Trophoblast cell (in vitro differentiated cells and primary cell): ENCODE results near the gene UPK2.
"Not testable (repeated sequence)": the region's sequence is repeated elsewhere in the genome, so short reads cannot be mapped to it uniquely, and the experiment has no call there.

Source experiments
- DNase-seq, 2 donors: peaks; one replicate each; pipeline ENCODE4 v3.0.0-alpha.2; 2016
- H2AFZ ChIP-seq: 2 replicates; pipeline ENCODE4 v1.6.1; 2013; ENCODE audit warnings: low read length, moderate library complexity, mild to moderate bottlenecking; ENCODE audit not compliant: insufficient read depth, poor library complexity
- H2AK5ac ChIP-seq: 2 replicates; pipeline ENCODE4 v1.6.1; 2013; ENCODE audit warnings: mild to moderate bottlenecking, low read length
- H2BK120ac ChIP-seq: 2 replicates; pipeline ENCODE4 v1.6.1; 2013; ENCODE audit warnings: low read length, mild to moderate bottlenecking, moderate library complexity; ENCODE audit not compliant: insufficient read depth, poor library complexity
- H2BK12ac ChIP-seq: 2 replicates; pipeline ENCODE4 v1.6.1; 2013; ENCODE audit warnings: mild to moderate bottlenecking, low read length, moderate library complexity
- H2BK5ac ChIP-seq: 2 replicates; pipeline ENCODE4 v1.6.1; 2013; ENCODE audit warnings: low read length, low read depth, moderate library complexity, mild to moderate bottlenecking; ENCODE audit not compliant: poor library complexity
- H3K14ac ChIP-seq: 2 replicates; pipeline ENCODE4 v1.6.1; 2013; ENCODE audit warnings: mild to moderate bottlenecking, low read length
- H3K18ac ChIP-seq: 2 replicates; pipeline ENCODE4 v1.6.1; 2013; ENCODE audit warnings: mild to moderate bottlenecking, low read length
- H3K23ac ChIP-seq: 2 replicates; pipeline ENCODE4 v1.6.1; 2013; ENCODE audit warnings: low read length
- H3K27ac ChIP-seq: 2 replicates; pipeline ENCODE4 v1.5.1; 2013; ENCODE audit warnings: low read depth, mild to moderate bottlenecking, inconsistent platforms, low read length, moderate library complexity
- H3K27me3 ChIP-seq: 2 replicates; pipeline ENCODE4 v1.6.1; 2013; ENCODE audit warnings: inconsistent platforms, mild to moderate bottlenecking, low read length, moderate library complexity; ENCODE audit not compliant: insufficient read depth
- H3K36me3 ChIP-seq, 2 experiments: 1 replicate in 1 of 2; 2 replicates in 1 of 2; pipeline ENCODE4 v1.6.1; 2013; ENCODE audit warnings: low read length in 2 of 2, mild to moderate bottlenecking in 2 of 2, moderate library complexity in 1 of 2; ENCODE audit not compliant: insufficient read depth in 2 of 2, control insufficient read depth in 1 of 2
- H3K4ac ChIP-seq: 2 replicates; pipeline ENCODE4 v1.6.1; 2013; ENCODE audit warnings: low read depth, mild to moderate bottlenecking, low read length, moderate library complexity
- H3K4me1 ChIP-seq, 2 experiments: 1 replicate in 1 of 2; 2 replicates in 1 of 2; pipeline ENCODE4 v1.6.1; 2013; ENCODE audit warnings: low read length in 2 of 2, mild to moderate bottlenecking in 2 of 2, moderate library complexity in 1 of 2; ENCODE audit not compliant: insufficient read depth in 2 of 2, control insufficient read depth in 1 of 2
- H3K4me2 ChIP-seq: 2 replicates; pipeline ENCODE4 v1.6.1; 2013; ENCODE audit warnings: inconsistent platforms, mild to moderate bottlenecking, low read length, moderate library complexity
- H3K4me3 ChIP-seq: 2 replicates; pipeline ENCODE4 v1.5.1; 2013; ENCODE audit warnings: mild to moderate bottlenecking, low read depth, low read length, inconsistent platforms
- H3K79me1 ChIP-seq: one replicate; pipeline ENCODE4 v1.6.1; 2013; ENCODE audit warnings: low read length
- H3K79me2 ChIP-seq: 2 replicates; pipeline ENCODE4 v1.6.1; 2013; ENCODE audit warnings: low read length, mild to moderate bottlenecking; ENCODE audit not compliant: control insufficient read depth, insufficient read depth, poor library complexity
- H3K9ac ChIP-seq: 2 replicates; pipeline ENCODE4 v1.6.1; 2013; ENCODE audit warnings: mild to moderate bottlenecking, low read length
- H3K9me3 ChIP-seq: 2 replicates; pipeline ENCODE4 v1.6.1; 2013; ENCODE audit warnings: low read depth, mild to moderate bottlenecking, control low read depth, inconsistent platforms, low read length; ENCODE audit not compliant: insufficient read depth
- H4K12ac ChIP-seq: 2 replicates; pipeline ENCODE4 v1.6.1; 2013; ENCODE audit warnings: low read depth, mild to moderate bottlenecking, low read length, moderate library complexity
- H4K8ac ChIP-seq: 2 replicates; pipeline ENCODE4 v1.6.1; 2013; ENCODE audit warnings: low read depth, mild to moderate bottlenecking, low read length, moderate library complexity
- H4K91ac ChIP-seq: one replicate; pipeline ENCODE4 v1.6.1; 2013; ENCODE audit warnings: low read depth, mild to moderate bottlenecking, low read length, moderate library complexity
- WGBS: extraction: QIAGEN DNeasy Blood & Tissue Kit; methylation state at CpG from one replicate; pipeline ENCODE4 v1.1.7; 2013; ENCODE audit warnings: missing lambda C conversion rate; ENCODE audit not compliant: insufficient read length, insufficient coverage; ENCODE audit errors: extremely low coverage; 5-methylcytosine and 5-hydroxymethylcytosine counted together

Gene UPK2

GRCh38 chr11:118969508-118969907 is 13.4 kb downstream of the UPK2 start:
- not testable (repeated sequence) for H3K9me3 ChIP-seq

GRCh38 chr11:118971646-118972045 is 15.5 kb downstream of the UPK2 start, which contains the start of gene FOXR1:
FOXR1 (plus strand) TSS chr11:118971761; CDS start chr11:118971932, 171 bp downstream.
- no peak within 1 kb of the TSS for H2BK12ac ChIP-seq
- no peak within 1 kb of the TSS for H4K8ac ChIP-seq
- no peak within 1 kb of the TSS for H2AK5ac ChIP-seq
- no peaks in the 10 kb centered on the region for H3K4me1 ChIP-seq
- no peak within 1 kb of the TSS for H3K9ac ChIP-seq
- H3K23ac ChIP-seq, result no peak within 1 kb of the TSS
- no peaks in the 10 kb centered on the region for H3K36me3 ChIP-seq
- no peak within 1 kb of the TSS for H3K14ac ChIP-seq
- no peak within 1 kb of the TSS for H2AFZ ChIP-seq
- H3K79me2 ChIP-seq, result no peaks in the 10 kb centered on the region
- no peak within 1 kb of the TSS for H3K4me2 ChIP-seq
- no peaks in the 10 kb centered on the region for H3K27me3 ChIP-seq
- no peaks in the 10 kb centered on the region for H3K79me1 ChIP-seq
- WGBS, result no CpG with 5 or more reads among the region's 33 CpGs
- no peak within 1 kb of the TSS for H3K27ac ChIP-seq
- H3K4ac ChIP-seq, result no peak within 1 kb of the TSS
- no peak within 1 kb of the TSS for H4K91ac ChIP-seq
- H3K9me3 ChIP-seq, result peaks cover 2% of the 10 kb centered on the region
- no peak for DNase-seq
- H3K18ac ChIP-seq, result no peak within 1 kb of the TSS
- no peak within 1 kb of the TSS for H4K12ac ChIP-seq
- H3K4me3 ChIP-seq, result no peak within 1 kb of the TSS
- no peak within 1 kb of the TSS for H2BK120ac ChIP-seq
- no peak within 1 kb of the TSS for H2BK5ac ChIP-seq

More at GRCh38 chr11:118969508-118969907, 13.4 kb downstream of the UPK2 start:
- H3K18ac ChIP-seq, H3K23ac ChIP-seq, H2BK12ac ChIP-seq, H3K14ac ChIP-seq, H3K27ac ChIP-seq, H3K4me1 ChIP-seq, H3K4ac ChIP-seq, H3K36me3 ChIP-seq, H4K91ac ChIP-seq, H3K4me3 ChIP-seq, H3K79me1 ChIP-seq, DNase-seq, H4K12ac ChIP-seq, H3K27me3 ChIP-seq, H2BK120ac ChIP-seq, H4K8ac ChIP-seq, H2AFZ ChIP-seq, H3K79me2 ChIP-seq, H3K4me2 ChIP-seq, H2BK5ac ChIP-seq, H2AK5ac ChIP-seq, H3K9ac ChIP-seq: not testable (repeated sequence)
- WGBS, result no CpG with 5 or more reads among the region's 2 CpGs

GRCh38 chr11:118973985-118974384 is 17.9 kb downstream of the UPK2 start:
- Histone ChIP-seq H2AK5ac (no peak overlapping the region), H3K4me3 (no peak overlapping the region), H4K91ac (no peak overlapping the region), H3K9me3 (peaks cover 2% of the 10 kb centered on the region), H4K12ac (no peak overlapping the region), H3K9ac (no peak overlapping the region), H3K14ac (no peak overlapping the region), H2BK5ac (no peak overlapping the region), H2BK12ac (no peak overlapping the region), H3K4me2 (no peak overlapping the region), H3K79me1 (no peaks in the 10 kb centered on the region), H3K4me1 (no peaks in the 10 kb centered on the region), H2AFZ (no peak overlapping the region), H3K23ac (no peak overlapping the region), H3K18ac (no peak overlapping the region), H3K4ac (no peak overlapping the region), H3K27ac (no peak overlapping the region), H3K36me3 (no peaks in the 10 kb centered on the region), H3K27me3 (no peaks in the 10 kb centered on the region), H2BK120ac (no peak overlapping the region), H4K8ac (no peak overlapping the region), H3K79me2 (no peaks in the 10 kb centered on the region)
- DNase-seq, result no peak
- no CpG with 5 or more reads among the region's 2 CpGs for WGBS

- no CpG with 5 or more reads among the region's 15 CpGs for WGBS
- no peak overlapping the region for H3K18ac ChIP-seq
- H3K4me1 ChIP-seq, result peaks cover 0 to 2% of the 10 kb centered on the region in 2 experiments
- no peak overlapping the region for H2BK12ac ChIP-seq
- no peak overlapping the region for H2AK5ac ChIP-seq
- no peak overlapping the region for H3K27ac ChIP-seq
- no peaks in the 10 kb centered on the region for H3K36me3 ChIP-seq
- H3K4ac ChIP-seq, result no peak overlapping the region
- no peaks in the 10 kb centered on the region for H3K79me1 ChIP-seq
- no peak overlapping the region for H2BK5ac ChIP-seq
- no peak overlapping the region for H3K14ac ChIP-seq
- no peak overlapping the region for H4K8ac ChIP-seq
- no peaks in the 10 kb centered on the region for H3K27me3 ChIP-seq
- DNase-seq, result no peak
- no peaks in the 10 kb centered on the region for H3K79me2 ChIP-seq
- H3K9me3 ChIP-seq, result peaks cover 3% of the 10 kb centered on the region
- no peak overlapping the region for H2AFZ ChIP-seq
- H4K12ac ChIP-seq, result no peak overlapping the region
- no peak overlapping the region for H3K23ac ChIP-seq
- H3K9ac ChIP-seq, result no peak overlapping the region
- no peak overlapping the region for H3K4me2 ChIP-seq
- no peak overlapping the region for H3K4me3 ChIP-seq
- no peak overlapping the region for H4K91ac ChIP-seq
- H2BK120ac ChIP-seq, result no peak overlapping the region
These were observed 19.9 kb downstream of the UPK2 start for GRCh38 chr11:118975771-118976709.
